Colonic mucosa (tissue), 4 donors: ENCODE measurements around the gene PRKAG2. TPM values are rescaled to one million over a fixed set of nuclear protein-coding genes. Genes with fewer than 3 reads are reported as not detected.
A peak's percentile ranks its signal among the peaks of the same experiment; 100 is the strongest.

Source experiments
- DNase-seq: peaks from one replicate; pipeline ENCODE4 v3.0.0-alpha.2; 2020
- H3K27ac ChIP-seq: fragments of 200-600 bp; one replicate; pipeline ENCODE4 v1.8.0; 2021
- H3K27me3 ChIP-seq: fragments of 200-600 bp; one replicate; pipeline ENCODE4 v1.8.0; 2021
- H3K36me3 ChIP-seq: fragments of 200-600 bp; one replicate; pipeline ENCODE4 v1.8.0; 2021
- H3K4me1 ChIP-seq: fragments of 200-600 bp; one replicate; pipeline ENCODE4 v1.8.0; 2021; ENCODE audit warnings: mild to moderate bottlenecking
- H3K4me3 ChIP-seq: fragments of 200-600 bp; one replicate; pipeline ENCODE4 v1.8.0; 2021
- H3K9ac ChIP-seq, 2 donors: one replicate each; pipeline ENCODE4 v1.7.0; 2013; ENCODE audit warnings: control low read depth in 2 of 2, low read depth in 2 of 2, low read length in 2 of 2
- H3K9me3 ChIP-seq: fragments of 200-600 bp; one replicate; pipeline ENCODE4 v1.8.0; 2021
- CTCF ChIP-seq: fragments of 200-600 bp; IDR thresholded peaks from one replicate; pipeline ENCODE4 v1.8.0; 2022; ENCODE audit warnings: antibody characterized with exemption, mild to moderate bottlenecking
- intact Hi-C: fragments of 100-400 bp; cut with DNase I; formaldehyde crosslinking; loops from one replicate; pipeline ENCODE4 v1.14.1; 2022
- total RNA-seq, 2 donors: library from RNA; stranded (reverse); fragmentation: NEBNext Ultra II Directional in 1 of 2; extraction: Animal tissue kit (Norgen Biotek cat#: 25700) in 1 of 2; gene quantifications; one replicate each; pipeline ENCODE4 v1.2.1, GENCODE V29; 2021
- donor health status: healthy.
- donor health status: DM: no; HTN: no; CAD: no.
- donor health status: DM: no; HTN: no; CAD: no.

PRKAG2 gene
- total RNA-seq, 2 donors from 2014 or later = 36.3 to 42.0 TPM

GRCh38 chr7:151637781-151638261 is 239.1 kb downstream of the PRKAG2 start:
- DNase-seq = no peak
- H3K4me1 ChIP-seq = no peaks in the 10 kb centered on the region
- TF ChIP-seq CTCF = no peak
- no peak overlapping the region for H3K4me3 ChIP-seq
- H3K36me3 ChIP-seq = no peaks in the 10 kb centered on the region
- intact Hi-C loops = no loop called here
- H3K27ac ChIP-seq = no peak overlapping the region
- no peaks in the 10 kb centered on the region for H3K27me3 ChIP-seq
- no peaks in the 10 kb centered on the region for H3K9me3 ChIP-seq
- H3K9ac ChIP-seq = peak overlapping the region in 1 of 2 donors; percentile 7

GRCh38 chr7:151634643-151635042 is 242.3 kb downstream of the PRKAG2 start:
- no peaks in the 10 kb centered on the region for H3K27me3 ChIP-seq
- no peak overlapping the region for H3K9ac ChIP-seq
- no peak overlapping the region for H3K4me3 ChIP-seq
- no peaks in the 10 kb centered on the region for H3K9me3 ChIP-seq
- TF ChIP-seq CTCF = no peak
- intact Hi-C loops = no loop called here
- H3K4me1 ChIP-seq = peaks cover 6% of the 10 kb centered on the region
- H3K27ac ChIP-seq = no peak overlapping the region
- no peaks in the 10 kb centered on the region for H3K36me3 ChIP-seq
- no peak for DNase-seq

DNA sequence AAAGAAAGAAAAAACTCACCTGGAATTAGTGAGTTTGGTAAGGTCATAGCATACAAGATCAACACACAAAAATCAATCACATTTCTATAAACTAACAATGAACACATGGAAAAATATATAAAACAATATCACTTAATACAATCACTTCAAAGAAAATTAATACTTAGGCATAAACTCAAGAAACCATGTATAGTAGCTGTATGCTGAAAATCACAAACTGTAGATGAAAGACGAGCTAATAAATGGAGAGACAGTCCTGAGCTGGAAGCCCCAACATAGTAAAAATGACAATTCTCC is 243.5 kb downstream of the PRKAG2 start:
- H3K4me3 ChIP-seq = no peak overlapping the region
- H3K36me3 ChIP-seq = no peaks in the 10 kb centered on the region
- H3K9ac ChIP-seq = no peak overlapping the region
- intact Hi-C loops = no loop called here
- no peak for TF ChIP-seq CTCF
- no peaks in the 10 kb centered on the region for H3K27me3 ChIP-seq
- DNase-seq = no peak
- no peaks in the 10 kb centered on the region for H3K9me3 ChIP-seq
- H3K4me1 ChIP-seq = peaks cover 6% of the 10 kb centered on the region
- peak overlapping the region; percentile 94 for H3K27ac ChIP-seq

- intact Hi-C loops = no loop called here
- H3K9me3 ChIP-seq = no peaks in the 10 kb centered on the region
- H3K9ac ChIP-seq = peak overlapping the region; percentile 64 to 84
These were observed 244.0 kb downstream of the PRKAG2 start for GRCh38 chr7:151632750-151633515.

More at GRCh38 chr7:151632750-151633515, 244.0 kb downstream of the PRKAG2 start:
- no peaks in the 10 kb centered on the region for H3K27me3 ChIP-seq
- peak; percentile 68 for DNase-seq
- peak overlapping the region; percentile 94 for H3K27ac ChIP-seq
- H3K36me3 ChIP-seq = no peaks in the 10 kb centered on the region
- no peak for TF ChIP-seq CTCF
- peaks cover 6% of the 10 kb centered on the region for H3K4me1 ChIP-seq
- H3K4me3 ChIP-seq = peak overlapping the region; percentile 41
